Measurements from ENCODE around the gene FNDC3A. TPM values are rescaled to one million over a fixed set of nuclear protein-coding genes. Genes with fewer than 3 reads are reported as not detected.

Gene FNDC3A
- total RNA-seq, 1 donor, result 25.9 TPM

- no peak for DNase-seq (ENCODE audit: low read depth in 2 of 3, low spot score in 2 of 3)
Measured at GRCh38 chr13:49213997-49214916, 238.5 kb downstream of the FNDC3A start.

DNA sequence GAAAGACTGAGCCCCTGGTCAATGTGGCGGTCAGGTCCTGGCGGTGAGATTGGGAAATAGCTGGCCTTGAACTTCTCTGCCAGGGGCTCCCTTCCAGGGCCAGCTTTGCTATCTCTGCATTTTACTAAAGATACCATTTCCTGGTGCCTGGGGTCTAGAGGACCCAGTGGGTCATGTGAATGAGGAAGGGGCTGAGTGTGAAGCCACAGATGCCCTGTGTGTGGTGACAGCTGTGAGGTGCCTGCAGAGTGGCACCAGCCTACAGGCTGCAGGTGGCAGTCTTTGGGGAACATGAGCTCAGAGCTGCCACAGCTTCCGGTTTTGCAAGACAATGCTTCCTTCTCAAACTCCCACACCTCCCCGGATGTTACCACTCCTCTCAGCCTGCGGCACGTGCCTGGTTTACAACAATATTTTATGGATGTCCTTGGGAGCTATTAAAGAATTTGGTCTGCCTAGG is 239.2 kb downstream of the FNDC3A start:
- DNase-seq (ENCODE audit: low read depth in 2 of 3, low spot score in 2 of 3), result peak in 2 of 3 donors; percentile 79 to 90

DNA sequence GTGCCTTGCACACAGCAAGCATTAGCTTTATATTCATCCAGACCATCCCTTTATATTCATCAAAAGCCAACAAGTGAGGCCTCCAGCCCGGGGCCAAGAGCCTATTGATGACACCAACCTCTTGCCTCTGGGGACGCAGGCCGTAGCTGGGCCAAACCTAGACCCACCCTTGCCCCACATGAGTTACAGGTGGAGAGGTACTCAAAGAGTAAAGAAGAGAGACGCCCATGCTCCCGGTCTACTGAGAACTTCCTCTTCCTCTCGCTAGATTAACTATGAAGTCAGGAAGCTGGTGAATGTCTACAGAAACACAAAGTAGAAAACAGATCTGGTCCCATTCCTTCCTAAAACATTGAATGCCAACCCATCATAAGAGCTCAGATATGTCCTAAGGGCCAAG is 240.6 kb downstream of the FNDC3A start:
- no peak for DNase-seq (ENCODE audit: low read depth in 2 of 3, low spot score in 2 of 3)

DNA sequence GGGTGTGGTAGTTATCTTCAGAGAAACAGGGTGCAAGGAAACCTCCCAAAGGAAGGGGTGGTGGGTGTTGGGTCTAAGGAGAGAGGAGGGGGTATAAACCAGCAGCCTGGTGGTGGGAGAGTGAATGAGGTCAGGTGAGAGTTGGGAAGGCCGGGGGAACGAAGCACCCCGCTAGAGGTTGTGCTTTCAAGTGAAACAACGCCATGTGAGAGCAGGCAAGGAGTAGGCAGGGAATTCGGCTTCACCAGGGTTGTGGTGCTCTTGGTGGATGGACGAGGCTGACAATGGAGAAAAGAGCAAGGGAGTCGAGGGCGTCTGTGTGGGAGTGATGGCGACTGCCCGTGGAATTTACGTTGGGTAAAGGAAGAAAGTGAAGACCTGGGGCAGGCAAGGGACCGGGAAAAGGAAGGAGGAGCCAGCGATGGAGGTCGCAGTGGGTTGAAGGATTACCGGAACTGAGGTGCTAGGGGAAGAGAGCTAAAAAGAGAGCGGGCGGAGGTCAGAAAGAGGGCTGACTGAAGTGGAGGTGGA is 242.3 kb downstream of the FNDC3A start:
- DNase-seq (ENCODE audit: low read depth in 2 of 3, low spot score in 2 of 3), result no peak

GRCh38 chr13:49218493-49219051 is 242.9 kb downstream of the FNDC3A start:
- no peak for DNase-seq (ENCODE audit: low read depth in 2 of 3, low spot score in 2 of 3)

DNA sequence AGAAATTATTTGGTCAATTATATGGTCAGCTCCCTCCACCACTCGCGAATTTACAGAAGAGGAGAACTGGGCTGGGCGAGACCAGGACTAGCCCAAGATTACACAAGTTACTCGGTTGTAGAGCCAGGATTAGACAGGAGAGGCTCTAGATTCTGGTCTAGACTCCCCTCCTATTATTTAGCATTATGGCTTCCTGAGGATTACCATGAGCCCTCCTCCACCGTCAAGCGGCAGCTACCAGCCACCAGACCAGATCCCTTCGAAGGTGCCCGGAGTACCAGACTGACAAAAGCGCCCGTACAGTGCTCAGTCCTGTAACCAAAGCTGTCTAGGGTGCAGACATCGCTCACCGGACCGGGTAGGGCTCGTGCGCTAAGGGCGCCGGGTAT is 243.9 kb downstream of the FNDC3A start:
- peak in 1 of 3 donors; percentile 27 for DNase-seq (ENCODE audit: low read depth in 2 of 3, low spot score in 2 of 3)

GRCh38 chr13:49220036-49220855 is 244.5 kb downstream of the FNDC3A start, which contains the start of gene MLNR:
MLNR (plus strand) TSS chr13:49220338; CDS start chr13:49220338, 0 bp downstream.
- peak in 2 of 3 donors; percentile 79 for DNase-seq (ENCODE audit: low read depth in 2 of 3, low spot score in 2 of 3)

- DNase-seq (ENCODE audit: low read depth in 2 of 3, low spot score in 2 of 3), result peak in 1 of 3 donors; percentile 14
Measured at GRCh38 chr13:49220856-49221589, 245.3 kb downstream of the FNDC3A start.

GRCh38 chr13:49221590-49221965 is 245.9 kb downstream of the FNDC3A start:
- no peak for DNase-seq (ENCODE audit: low read depth in 2 of 3, low spot score in 2 of 3)

DNA sequence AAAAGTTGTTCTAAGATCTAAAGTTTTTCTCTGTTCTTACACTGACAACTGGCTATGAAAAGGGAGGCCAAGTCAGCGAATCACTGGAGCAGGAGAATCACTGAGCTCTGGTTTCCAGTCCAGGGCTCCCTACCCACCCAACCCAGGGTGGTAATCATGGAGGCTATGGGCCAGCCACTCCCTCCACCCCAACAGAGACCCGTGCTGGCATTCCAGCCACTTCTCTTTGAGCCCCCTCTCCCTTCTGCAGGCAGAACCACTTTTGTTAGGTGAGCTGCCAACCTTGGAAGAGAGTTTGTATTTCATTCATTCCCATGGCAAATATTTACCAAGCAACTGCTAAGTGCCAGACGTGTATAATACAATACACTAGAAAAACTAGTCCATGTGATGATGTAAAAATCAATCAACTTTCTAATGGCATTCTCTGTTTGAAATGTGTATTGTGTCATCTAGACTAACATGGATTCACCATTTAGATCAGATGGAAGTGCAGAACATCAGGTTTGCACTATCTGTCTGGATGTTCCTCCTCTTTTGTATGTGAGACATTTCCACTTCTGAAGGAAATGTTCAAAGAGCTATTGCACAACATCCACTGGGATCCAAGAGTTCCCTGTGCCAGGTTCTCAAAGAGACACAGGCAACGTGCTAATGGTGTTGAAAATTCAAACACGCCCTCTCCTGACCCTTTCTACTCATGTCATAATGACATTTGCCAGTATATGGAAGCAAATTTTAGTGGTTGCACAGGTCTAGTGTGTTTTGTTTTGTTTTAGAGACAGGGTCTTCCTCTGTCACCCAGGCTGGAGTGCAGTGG is 249.7 kb downstream of the FNDC3A start:
- DNase-seq (ENCODE audit: low read depth in 2 of 3, low spot score in 2 of 3), result no peak

- no peak for DNase-seq (ENCODE audit: low read depth in 2 of 3, low spot score in 2 of 3)
Measured at GRCh38 chr13:49226613-49227012, 250.9 kb downstream of the FNDC3A start.

DNA sequence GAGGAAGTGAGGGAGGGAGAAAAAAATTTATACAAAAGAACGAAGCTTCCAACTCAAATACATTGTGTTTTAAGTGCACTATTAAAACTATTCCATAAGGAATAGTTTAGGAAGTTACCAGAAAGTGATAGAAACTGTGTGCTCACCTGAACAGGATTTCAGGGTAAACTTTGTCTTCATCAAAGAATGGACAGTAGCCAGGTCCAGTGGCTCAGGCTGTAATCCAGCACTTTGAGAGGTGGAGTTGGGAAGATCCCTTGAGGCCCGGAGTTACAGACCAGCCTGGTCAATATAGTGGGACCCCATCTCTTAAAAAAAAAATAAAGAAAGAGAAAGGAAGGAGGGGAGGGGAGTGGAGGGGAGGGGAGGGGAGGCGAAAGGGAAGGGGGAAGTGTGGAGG is 259.0 kb downstream of the FNDC3A start:
- no peak for DNase-seq (ENCODE audit: low read depth in 2 of 3, low spot score in 2 of 3)

DNA sequence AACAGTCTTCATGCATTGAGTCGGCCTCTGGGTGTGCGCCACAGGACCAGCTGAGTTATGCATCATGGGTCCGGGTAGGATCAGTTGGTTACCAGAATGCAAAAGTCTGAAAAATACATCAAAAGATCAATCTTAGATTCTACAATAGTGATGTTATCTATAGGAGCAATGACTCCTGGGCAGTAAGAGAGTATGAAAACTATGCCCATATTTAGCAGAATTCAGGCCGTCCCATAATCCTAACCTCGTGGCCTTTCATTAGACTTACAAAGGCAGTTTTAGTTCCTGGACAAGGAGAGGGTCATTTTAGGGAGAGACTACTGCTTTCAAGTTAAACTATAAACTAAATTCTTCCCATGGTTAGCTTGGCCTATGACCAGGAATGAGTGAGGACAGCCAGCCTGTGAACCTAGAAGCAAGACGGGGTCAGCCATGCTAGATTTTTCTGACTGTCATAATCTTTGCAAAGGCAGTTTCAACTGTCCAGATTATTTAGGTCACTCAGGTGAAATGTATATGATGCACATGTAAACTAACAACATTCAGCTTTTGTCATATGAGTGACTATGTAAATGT is 260.2 kb downstream of the FNDC3A start:
- no peak for DNase-seq (ENCODE audit: low read depth in 2 of 3, low spot score in 2 of 3)

DNA sequence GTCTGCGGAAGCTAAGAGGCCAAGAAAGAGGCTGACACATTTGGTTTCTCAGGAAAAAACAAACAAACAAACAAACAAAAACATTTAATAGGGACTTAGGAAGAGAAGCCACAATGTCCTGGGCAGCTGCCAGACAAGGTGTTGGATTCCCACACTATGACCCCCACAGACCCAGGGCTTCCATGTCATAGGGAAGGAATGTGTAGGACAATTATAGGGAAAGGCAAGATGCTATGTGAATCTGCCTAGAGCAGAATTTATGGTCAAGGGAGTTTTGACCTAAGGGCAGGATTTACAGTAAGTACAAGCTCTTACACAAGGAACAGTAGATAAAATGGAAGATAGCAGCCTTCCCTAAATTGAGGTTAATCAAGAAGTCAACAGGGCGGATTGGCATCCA is 262.9 kb downstream of the FNDC3A start:
- DNase-seq (ENCODE audit: low read depth in 2 of 3, low spot score in 2 of 3), result no peak

DNA sequence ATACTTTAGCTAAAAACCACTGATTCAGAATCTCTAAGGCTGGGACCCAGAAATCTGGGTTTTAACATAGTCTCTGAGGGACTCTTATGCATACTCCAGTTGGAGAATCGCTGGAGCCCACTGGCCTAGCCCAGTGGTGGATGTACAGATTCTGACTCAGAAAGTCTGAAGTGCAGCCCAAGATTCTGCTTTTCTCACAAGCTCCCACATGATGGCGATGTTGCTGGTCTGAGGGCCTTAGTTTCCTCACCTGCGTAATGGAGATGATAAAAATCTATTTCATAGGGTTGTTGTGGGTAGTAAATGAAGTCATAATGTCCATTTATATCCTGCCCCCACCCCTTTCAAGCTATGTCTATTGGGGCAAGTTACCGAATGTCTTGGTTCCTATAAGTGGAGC is 264.3 kb downstream of the FNDC3A start:
- peak in 2 of 3 donors; percentile 44 to 64 for DNase-seq (ENCODE audit: low read depth in 2 of 3, low spot score in 2 of 3)

DNA sequence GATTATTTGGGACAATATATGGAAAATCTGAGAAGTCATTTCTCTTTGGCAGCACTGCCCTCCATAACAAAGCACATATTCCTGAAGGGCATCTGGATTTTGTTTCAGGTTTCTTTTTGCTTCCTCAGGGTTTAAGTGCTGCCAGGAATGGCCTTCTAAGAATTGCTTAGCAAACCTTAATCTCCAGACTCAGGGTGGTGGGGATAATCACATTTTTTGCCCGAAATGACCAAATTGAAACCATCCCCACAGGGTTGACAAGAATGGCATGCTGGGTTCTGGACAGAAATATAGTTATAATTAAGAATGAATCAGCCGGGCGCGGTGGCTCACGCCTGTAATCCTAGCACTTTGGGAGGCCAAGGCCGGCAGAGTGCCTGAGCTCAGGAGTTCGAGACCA is 265.6 kb downstream of the FNDC3A start:
- no peak for DNase-seq (ENCODE audit: low read depth in 2 of 3, low spot score in 2 of 3)

DNA sequence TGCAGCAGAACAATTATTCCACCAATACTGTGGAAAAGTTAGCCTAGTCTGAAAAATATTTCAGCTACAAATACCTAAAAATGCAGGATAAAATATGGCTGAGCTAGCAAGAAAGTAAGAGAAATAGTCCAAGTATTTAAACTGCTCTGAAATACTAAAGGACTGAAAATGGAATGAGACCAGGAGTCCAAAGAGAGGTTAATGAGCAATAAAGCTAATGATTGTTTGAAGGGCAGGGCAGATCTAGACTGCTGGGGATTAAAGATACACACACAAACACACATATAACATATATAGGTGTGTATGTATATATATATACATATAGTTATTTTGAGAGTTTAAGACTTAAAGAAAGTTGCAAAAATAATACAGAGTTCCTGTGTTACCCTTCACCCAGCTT is 269.4 kb downstream of the FNDC3A start:
- no peak for DNase-seq (ENCODE audit: low read depth in 2 of 3, low spot score in 2 of 3)

DNA sequence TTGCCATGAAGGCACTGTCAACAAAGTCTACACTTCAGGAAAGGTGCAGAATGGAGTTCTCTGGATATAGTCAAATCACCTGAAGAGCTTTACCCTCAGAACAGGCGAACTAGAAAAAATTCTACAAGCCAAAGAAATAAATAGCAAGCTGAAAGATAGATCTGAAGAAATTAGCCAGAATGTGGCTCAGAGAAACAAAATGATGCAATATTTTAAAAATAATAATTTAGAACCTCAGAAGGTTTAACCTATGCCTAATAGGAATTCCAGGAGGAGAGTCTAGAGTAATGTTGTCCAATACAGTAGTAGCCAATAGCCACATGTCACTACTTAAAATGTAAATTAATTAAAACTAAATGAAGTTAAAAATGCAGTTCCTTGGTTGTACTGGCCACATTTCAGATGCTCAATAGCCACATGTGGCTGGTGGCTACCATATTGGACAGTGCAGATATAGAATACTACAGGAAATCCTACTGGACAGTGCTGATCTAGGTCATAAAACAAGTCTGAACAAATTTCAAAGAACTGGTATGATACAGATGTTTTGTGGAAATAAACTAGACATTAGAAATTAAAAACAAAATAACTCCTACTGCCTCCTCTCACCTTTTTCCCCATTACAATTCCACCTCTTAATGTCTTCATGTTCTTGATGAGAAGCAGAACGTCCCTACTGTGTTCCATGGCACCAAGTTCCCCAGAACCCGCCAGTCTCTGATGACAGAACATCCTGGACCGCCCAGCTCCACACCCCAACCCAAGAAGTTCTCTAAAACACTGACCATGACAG is 271.3 kb downstream of the FNDC3A start:
- DNase-seq (ENCODE audit: low read depth in 2 of 3, low spot score in 2 of 3), result no peak

Measured in hematopoietic multipotent progenitor cell (in vitro differentiated cells).